GM21367 (cell line): ENCODE results near the gene CDH8.

Source experiments
- ATAC-seq: cut with Tn5 transposase; IDR thresholded peaks from one replicate; pipeline ENCODE4 v1.9.1; 2021; ENCODE audit not compliant: unreplicated experiment

The CDH8 gene

GRCh38 chr16:61659936-61660335 lies 376.3 kb downstream of the CDH8 start:
- ATAC-seq: no peak

GRCh38 chr16:61654962-61655361 lies 381.3 kb downstream of the CDH8 start:
- no peak for ATAC-seq

GRCh38 chr16:61653544-61653943 lies 382.7 kb downstream of the CDH8 start:
- no peak for ATAC-seq

- no peak for ATAC-seq
These were observed 390.7 kb downstream of the CDH8 start for GRCh38 chr16:61645561-61645960.

GRCh38 chr16:61644736-61645135 lies 391.5 kb downstream of the CDH8 start:
- ATAC-seq: no peak

DNA sequence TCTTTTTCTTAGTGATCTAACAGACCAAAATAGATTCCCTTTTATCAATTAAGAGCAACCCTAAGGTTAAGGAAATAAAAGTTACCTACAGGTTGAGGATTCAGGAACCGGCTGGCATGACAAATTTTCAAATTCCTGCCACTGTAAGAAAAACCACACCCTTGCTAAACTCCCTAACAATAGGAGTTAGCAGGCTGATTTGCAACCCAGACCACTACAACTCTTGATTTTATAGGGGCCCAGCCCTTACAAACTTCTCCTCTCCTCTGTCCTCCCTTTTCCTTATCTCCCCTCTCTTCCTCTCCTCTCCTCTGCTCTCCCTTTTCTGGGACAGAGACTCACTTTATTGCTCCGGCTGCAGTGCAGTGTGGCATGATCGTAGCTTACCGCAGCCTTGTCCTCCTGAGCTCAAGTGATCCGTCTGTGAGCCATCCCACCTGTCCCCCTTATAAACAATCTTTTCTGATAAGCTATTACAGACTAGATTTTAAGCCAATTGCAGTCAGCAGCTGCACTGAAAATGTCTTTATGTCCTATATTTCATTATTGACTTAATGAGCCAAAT lies 418.9 kb downstream of the CDH8 start:
- ATAC-seq: no peak

GRCh38 chr16:61616088-61616487 lies 420.1 kb downstream of the CDH8 start:
- ATAC-seq: no peak

DNA sequence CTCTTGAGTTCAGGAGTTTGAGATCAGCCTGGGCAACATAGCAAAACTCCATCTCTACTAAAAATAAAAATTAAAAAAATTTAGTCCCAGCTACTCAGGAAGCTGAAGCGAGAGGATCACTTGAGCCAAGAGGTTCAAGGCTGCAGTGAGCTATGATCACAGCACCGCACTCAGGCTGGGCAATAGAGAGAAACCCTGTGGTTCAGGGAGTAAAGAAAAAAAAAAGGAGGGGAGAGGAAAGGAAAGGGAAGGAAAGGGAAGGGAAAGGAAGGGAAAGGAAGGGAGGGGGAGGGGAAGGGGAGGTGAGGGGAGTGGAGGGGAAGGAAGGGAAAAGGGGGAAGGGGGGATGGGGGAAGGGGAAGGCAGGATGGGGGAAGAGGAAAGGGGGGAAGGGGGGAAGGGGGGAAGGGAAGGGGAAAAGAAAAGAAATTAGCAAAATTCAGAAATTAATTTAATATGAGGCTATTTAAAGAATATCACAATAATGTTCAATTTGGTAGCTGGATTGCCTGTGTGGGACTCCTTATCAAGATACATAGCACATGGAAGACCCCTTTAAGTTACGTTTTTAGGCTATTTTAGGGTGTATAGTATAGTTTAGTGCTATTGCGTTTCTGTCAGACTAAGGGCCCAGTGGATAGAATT lies 424.3 kb downstream of the CDH8 start:
- no peak for ATAC-seq

GRCh38 chr16:61606581-61606980 lies 429.7 kb downstream of the CDH8 start:
- ATAC-seq: no peak
